HG03354 (cell line): ENCODE results near the gene PYROXD2.

Experiments used
- ATAC-seq: cut with Tn5 transposase; IDR thresholded peaks from one replicate; pipeline ENCODE4 v1.9.1; 2021; ENCODE audit warnings: mild to moderate bottlenecking; ENCODE audit not compliant: unreplicated experiment, poor library complexity, severe bottlenecking

The PYROXD2 gene

GRCh38 chr10:98414932-98415730 lies at the start of gene PYROXD2:
Gene PYROXD2 (minus strand): TSS chr10:98415182. CDS start chr10:98415135, 47 bp downstream.
- ATAC-seq = peak; percentile 70

GRCh38 chr10:98463976-98464754 lies 49.2 kb upstream of the PYROXD2 start:
- ATAC-seq = no peak

- ATAC-seq = no peak
Measured at GRCh38 chr10:98463016-98463415, 48.0 kb upstream of the PYROXD2 start.

- no peak for ATAC-seq
Measured at GRCh38 chr10:98461500-98461842, 46.5 kb upstream of the PYROXD2 start.

- ATAC-seq = no peak
Measured at GRCh38 chr10:98460837-98461499, 46.0 kb upstream of the PYROXD2 start.

- ATAC-seq = no peak
Measured at GRCh38 chr10:98458809-98459784, 44.1 kb upstream of the PYROXD2 start.

GRCh38 chr10:98457721-98458120 lies 42.7 kb upstream of the PYROXD2 start:
- no peak for ATAC-seq

- no peak for ATAC-seq
Measured at GRCh38 chr10:98456686-98457482, 41.9 kb upstream of the PYROXD2 start.

- no peak for ATAC-seq
Measured at GRCh38 chr10:98456043-98456570, 41.1 kb upstream of the PYROXD2 start.

GRCh38 chr10:98453729-98454128 lies 38.7 kb upstream of the PYROXD2 start:
- no peak for ATAC-seq

GRCh38 chr10:98450618-98451017 lies 35.6 kb upstream of the PYROXD2 start:
- ATAC-seq = no peak

GRCh38 chr10:98449287-98449686 lies 34.3 kb upstream of the PYROXD2 start:
- no peak for ATAC-seq

- ATAC-seq = peak; percentile 87
Measured at GRCh38 chr10:98446661-98447221, 31.8 kb upstream of the PYROXD2 start, which contains the start of gene HPS1. Gene HPS1 (minus strand): TSS chr10:98446935. CDS start chr10:98443240, 3,695 bp downstream.

GRCh38 chr10:98446151-98446660 lies 31.2 kb upstream of the PYROXD2 start:
- ATAC-seq = peak; percentile 28

- no peak for ATAC-seq
Measured at GRCh38 chr10:98445200-98445812, 30.3 kb upstream of the PYROXD2 start.

GRCh38 chr10:98444314-98445006 lies 29.5 kb upstream of the PYROXD2 start:
- ATAC-seq = no peak

GRCh38 chr10:98438715-98439114 lies 23.7 kb upstream of the PYROXD2 start:
- no peak for ATAC-seq
